ENCODE data around the gene SIL1. TPM values are rescaled to one million over a fixed set of nuclear protein-coding genes. Genes with fewer than 3 reads are reported as not detected.

The SIL1 gene
- total RNA-seq, 2 donors from 2014 or later = 17.2 to 20.2 TPM

- no peak overlapping the region for H3K4me3 Mint-ChIP-seq
- 93 to 94% methylated on average over 4 to 5 of the region's 5 CpGs for WGBS, 2 experiments (ENCODE audit: insufficient coverage in 1 of 2, insufficient read length in 1 of 2)
- Histone ChIP-seq H3K36me3 (ENCODE audit: control insufficient read depth, insufficient read depth, low read length) (no peaks in the 10 kb centered on the region), H3K4me3 (ENCODE audit: low read length) (no peak overlapping the region), H3K9ac (ENCODE audit: extremely low read depth, low read length, poor library complexity, severe bottlenecking) (no peak overlapping the region), H3K9me3 (ENCODE audit: control insufficient read depth, low read length) (no peaks in the 10 kb centered on the region), H3K27me3 (ENCODE audit: control insufficient read depth, insufficient read depth, low read length, poor library complexity, severe bottlenecking) (no peaks in the 10 kb centered on the region), H3K27ac (ENCODE audit: low read depth, low read length) (no peak overlapping the region), H3K4me1 (ENCODE audit: control insufficient read depth, insufficient read depth, low read length) (no peaks in the 10 kb centered on the region)
- H3K27me3 Mint-ChIP-seq (ENCODE audit: insufficient read depth) = no peaks in the 10 kb centered on the region
- H3K4me1 Mint-ChIP-seq = peaks cover 4% of the 10 kb centered on the region
- no peak overlapping the region for H3K27ac Mint-ChIP-seq
- no peak for TF ChIP-seq CTCF (conservative IDR thresholded peaks at IDR 0.05)
- no peak for DNase-seq
- H3K9me3 Mint-ChIP-seq = no peaks in the 10 kb centered on the region
- no peaks in the 10 kb centered on the region for H3K36me3 Mint-ChIP-seq (ENCODE audit: low read depth)
Measured at GRCh38 chr5:139090581-139090980, 107.6 kb downstream of the SIL1 start.

- Mint-ChIP-seq H3K9me3 (no peaks in the 10 kb centered on the region), H3K4me1 (peaks cover 4% of the 10 kb centered on the region), H3K27me3 (ENCODE audit: insufficient read depth) (no peaks in the 10 kb centered on the region), H3K36me3 (ENCODE audit: low read depth) (no peaks in the 10 kb centered on the region), H3K27ac (no peak overlapping the region), H3K4me3 (no peak overlapping the region)
- no peak overlapping the region for H3K4me3 ChIP-seq (ENCODE audit: low read length)
- 92 to 98% methylated on average over 1 of the region's 1 CpG for WGBS, 2 experiments (ENCODE audit: insufficient coverage in 1 of 2, insufficient read length in 1 of 2)
- no peak for TF ChIP-seq CTCF (conservative IDR thresholded peaks at IDR 0.05)
- no peak overlapping the region for H3K27ac ChIP-seq (ENCODE audit: low read depth, low read length)
- no peaks in the 10 kb centered on the region for H3K27me3 ChIP-seq (ENCODE audit: control insufficient read depth, insufficient read depth, low read length, poor library complexity, severe bottlenecking)
- H3K9ac ChIP-seq (ENCODE audit: extremely low read depth, low read length, poor library complexity, severe bottlenecking) = no peak overlapping the region
- no peak for DNase-seq
- no peaks in the 10 kb centered on the region for H3K4me1 ChIP-seq (ENCODE audit: control insufficient read depth, insufficient read depth, low read length)
- H3K36me3 ChIP-seq (ENCODE audit: control insufficient read depth, insufficient read depth, low read length) = no peaks in the 10 kb centered on the region
- H3K9me3 ChIP-seq (ENCODE audit: control insufficient read depth, low read length) = no peaks in the 10 kb centered on the region
Measured at GRCh38 chr5:139088024-139088423, 110.1 kb downstream of the SIL1 start.

- no peak overlapping the region for H3K27ac ChIP-seq (ENCODE audit: low read depth, low read length)
- WGBS, 2 experiments (ENCODE audit: insufficient coverage in 1 of 2, insufficient read length in 1 of 2) = 87 to 93% methylated on average over 2 of the region's 2 CpGs
- DNase-seq = no peak
- no peak overlapping the region for H3K4me3 ChIP-seq (ENCODE audit: low read length)
- H3K9me3 ChIP-seq (ENCODE audit: control insufficient read depth, low read length) = no peaks in the 10 kb centered on the region
- H3K36me3 ChIP-seq (ENCODE audit: control insufficient read depth, insufficient read depth, low read length) = no peaks in the 10 kb centered on the region
- H3K9me3 Mint-ChIP-seq = no peaks in the 10 kb centered on the region
- H3K4me1 ChIP-seq (ENCODE audit: control insufficient read depth, insufficient read depth, low read length) = no peaks in the 10 kb centered on the region
- no peak overlapping the region for H3K27ac Mint-ChIP-seq
- H3K4me1 Mint-ChIP-seq = peaks cover 4% of the 10 kb centered on the region
- H3K36me3 Mint-ChIP-seq (ENCODE audit: low read depth) = no peaks in the 10 kb centered on the region
- no peaks in the 10 kb centered on the region for H3K27me3 ChIP-seq (ENCODE audit: control insufficient read depth, insufficient read depth, low read length, poor library complexity, severe bottlenecking)
- H3K9ac ChIP-seq (ENCODE audit: extremely low read depth, low read length, poor library complexity, severe bottlenecking) = no peak overlapping the region
- H3K4me3 Mint-ChIP-seq = no peak overlapping the region
- H3K27me3 Mint-ChIP-seq (ENCODE audit: insufficient read depth) = no peaks in the 10 kb centered on the region
- TF ChIP-seq CTCF (conservative IDR thresholded peaks at IDR 0.05) = no peak
Measured at GRCh38 chr5:139082813-139083498, 115.2 kb downstream of the SIL1 start.

Data from endodermal cell (in vitro differentiated cells).